ENCODE measurements around the gene FLT4. TPM values are rescaled to one million over a fixed set of nuclear protein-coding genes. Genes with fewer than 3 reads are reported as not detected.

FLT4 gene
- total RNA-seq, 1 experiment from 2014 or later: not detected

GRCh38 chr5:180558232-180558631 lies 91.2 kb downstream of the FLT4 start:
- Histone ChIP-seq H2AFZ (ENCODE audit: low read length) (no peak overlapping the region), H3K27me3 (ENCODE audit: low read length) (no peaks in the 10 kb centered on the region), H3K9me3 (ENCODE audit: low read length) (no peaks in the 10 kb centered on the region), H3K79me2 (ENCODE audit: low read length) (peaks cover 16% of the 10 kb centered on the region), H3K9me2 (replicated peaks; ENCODE audit: low read length) (no peaks in the 10 kb centered on the region), H4K20me1 (ENCODE audit: low read length) (no peaks in the 10 kb centered on the region), H3K9ac (ENCODE audit: low read length) (no peak overlapping the region), H3K4me2 (ENCODE audit: low read length) (no peak overlapping the region), H3K36me3 (ENCODE audit: low read depth, low read length) (peaks cover 4% of the 10 kb centered on the region), H3K4me1 (ENCODE audit: insufficient read depth, low read length) (no peaks in the 10 kb centered on the region), H3F3A (ENCODE audit: low read length, unreplicated experiment) (no peaks in the 10 kb centered on the region), H3K27ac (ENCODE audit: low read length) (no peak overlapping the region), H3K4me3 (ENCODE audit: low read length) (no peak overlapping the region)
- ChIA-PET POLR2A (ENCODE audit: unreplicated experiment) (no interaction called here), CTCF (no interaction called here)
- BruUV-seq (replicated peaks): no TSS peak
- intact Hi-C loops (cut with micrococcal nuclease): no loop called here
- ATAC-seq (no peak), DNase-seq (no peak)
- TF ChIP-seq EZH2 (IDR thresholded peaks at IDR 0.05; ENCODE audit: low read length, unreplicated experiment) (no peak), EZH2phosphoT487 (IDR thresholded peaks at IDR 0.05; ENCODE audit: borderline replicate concordance, low read length) (no peak)
- TF ChIP-seq, protein P1, sequence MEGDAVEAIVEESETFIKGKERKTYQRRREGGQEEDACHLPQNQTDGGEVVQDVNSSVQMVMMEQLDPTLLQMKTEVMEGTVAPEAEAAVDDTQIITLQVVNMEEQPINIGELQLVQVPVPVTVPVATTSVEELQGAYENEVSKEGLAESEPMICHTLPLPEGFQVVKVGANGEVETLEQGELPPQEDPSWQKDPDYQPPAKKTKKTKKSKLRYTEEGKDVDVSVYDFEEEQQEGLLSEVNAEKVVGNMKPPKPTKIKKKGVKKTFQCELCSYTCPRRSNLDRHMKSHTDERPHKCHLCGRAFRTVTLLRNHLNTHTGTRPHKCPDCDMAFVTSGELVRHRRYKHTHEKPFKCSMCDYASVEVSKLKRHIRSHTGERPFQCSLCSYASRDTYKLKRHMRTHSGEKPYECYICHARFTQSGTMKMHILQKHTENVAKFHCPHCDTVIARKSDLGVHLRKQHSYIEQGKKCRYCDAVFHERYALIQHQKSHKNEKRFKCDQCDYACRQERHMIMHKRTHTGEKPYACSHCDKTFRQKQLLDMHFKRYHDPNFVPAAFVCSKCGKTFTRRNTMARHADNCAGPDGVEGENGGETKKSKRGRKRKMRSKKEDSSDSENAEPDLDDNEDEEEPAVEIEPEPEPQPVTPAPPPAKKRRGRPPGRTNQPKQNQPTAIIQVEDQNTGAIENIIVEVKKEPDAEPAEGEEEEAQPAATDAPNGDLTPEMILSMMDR (conservative IDR thresholded peaks at IDR 0.05; ENCODE audit: low read depth, low read length): no peak

- Histone ChIP-seq H3K27me3 (ENCODE audit: low read length) (no peaks in the 10 kb centered on the region), H3K27ac (ENCODE audit: low read length) (no peak overlapping the region), H4K20me1 (ENCODE audit: low read length) (no peaks in the 10 kb centered on the region), H3K9ac (ENCODE audit: low read length) (no peak overlapping the region), H3K4me2 (ENCODE audit: low read length) (no peak overlapping the region), H3K9me2 (replicated peaks; ENCODE audit: low read length) (no peaks in the 10 kb centered on the region), H3F3A (ENCODE audit: low read length, unreplicated experiment) (no peaks in the 10 kb centered on the region), H3K4me3 (ENCODE audit: low read length) (no peak overlapping the region), H3K4me1 (ENCODE audit: insufficient read depth, low read length) (no peaks in the 10 kb centered on the region), H3K9me3 (ENCODE audit: low read length) (no peaks in the 10 kb centered on the region), H3K36me3 (ENCODE audit: low read depth, low read length) (peaks cover 4% of the 10 kb centered on the region), H2AFZ (ENCODE audit: low read length) (no peak overlapping the region), H3K79me2 (ENCODE audit: low read length) (peaks cover 16% of the 10 kb centered on the region)
- ATAC-seq (peak; percentile 64), DNase-seq (peak; percentile 7)
- ChIA-PET POLR2A (ENCODE audit: unreplicated experiment) (no interaction called here), CTCF (no interaction called here)
- BruUV-seq (replicated peaks): no TSS peak
- no peak for TF ChIP-seq EZH2 (IDR thresholded peaks at IDR 0.05; ENCODE audit: low read length, unreplicated experiment)
- TF ChIP-seq EZH2phosphoT487 (IDR thresholded peaks at IDR 0.05; ENCODE audit: borderline replicate concordance, low read length): no peak
- TF ChIP-seq, protein P1 (conservative IDR thresholded peaks at IDR 0.05; ENCODE audit: low read depth, low read length): no peak
- intact Hi-C loops (cut with micrococcal nuclease): no loop called here
Measured at GRCh38 chr5:180557217-180557809, 92.1 kb downstream of the FLT4 start.

DNA sequence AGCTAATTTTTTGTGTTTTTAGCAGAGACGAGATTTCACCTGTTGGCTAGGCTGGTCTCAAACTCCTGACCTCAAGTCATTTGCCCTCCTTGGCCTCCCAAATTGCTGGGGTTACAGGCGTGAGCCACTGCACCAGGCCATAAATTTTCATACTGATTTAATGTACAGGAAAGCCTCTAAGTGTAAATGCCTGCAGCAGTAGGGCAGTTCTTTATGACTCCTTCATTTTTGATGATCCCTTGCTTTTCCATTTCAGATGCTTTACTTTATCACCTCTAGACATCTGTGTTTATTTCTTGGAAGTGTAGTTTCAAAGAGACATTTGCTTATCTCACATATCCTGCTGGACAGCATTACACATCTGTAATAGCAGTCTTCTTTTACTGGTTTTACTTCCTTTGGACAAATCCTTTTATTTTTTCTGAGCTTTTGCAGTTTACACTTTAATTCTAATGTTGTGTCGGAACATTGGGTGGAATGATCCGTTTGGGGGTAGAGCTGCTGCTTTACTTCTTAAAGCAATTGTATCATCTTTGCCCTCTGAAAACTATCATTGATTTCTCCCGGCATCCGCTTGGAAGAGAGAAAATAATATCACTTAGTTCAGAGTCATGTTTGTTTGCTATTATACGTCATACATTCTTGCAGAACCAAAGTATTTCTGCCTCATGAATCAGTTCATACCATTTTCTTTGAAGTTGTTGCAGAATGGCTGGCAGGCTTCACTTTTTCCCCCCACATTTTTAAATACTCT lies 94.1 kb downstream of the FLT4 start:
- H3K4me3 ChIP-seq (ENCODE audit: low read length): no peak overlapping the region
- no TSS peak for BruUV-seq (replicated peaks)
- H3K9me2 ChIP-seq (replicated peaks; ENCODE audit: low read length): no peaks in the 10 kb centered on the region
- H3K79me2 ChIP-seq (ENCODE audit: low read length): peaks cover 16% of the 10 kb centered on the region
- peaks cover 4% of the 10 kb centered on the region for H3K36me3 ChIP-seq (ENCODE audit: low read depth, low read length)
- intact Hi-C loops (cut with micrococcal nuclease): no loop called here
- ChIA-PET POLR2A (ENCODE audit: unreplicated experiment) (no interaction called here), CTCF (no interaction called here)
- no peak for TF ChIP-seq EZH2phosphoT487 (IDR thresholded peaks at IDR 0.05; ENCODE audit: borderline replicate concordance, low read length)
- no peak overlapping the region for H3K27ac ChIP-seq (ENCODE audit: low read length)
- ATAC-seq (no peak), DNase-seq (no peak)
- H3F3A ChIP-seq (ENCODE audit: low read length, unreplicated experiment): no peaks in the 10 kb centered on the region
- H3K4me2 ChIP-seq (ENCODE audit: low read length): no peak overlapping the region
- H2AFZ ChIP-seq (ENCODE audit: low read length): no peak overlapping the region
- no peaks in the 10 kb centered on the region for H3K4me1 ChIP-seq (ENCODE audit: insufficient read depth, low read length)
- no peaks in the 10 kb centered on the region for H4K20me1 ChIP-seq (ENCODE audit: low read length)
- H3K9me3 ChIP-seq (ENCODE audit: low read length): no peaks in the 10 kb centered on the region
- H3K9ac ChIP-seq (ENCODE audit: low read length): no peak overlapping the region
- no peaks in the 10 kb centered on the region for H3K27me3 ChIP-seq (ENCODE audit: low read length)

All from PC-3 (cell line).